GM20000 (cell line): ENCODE results near the gene PRND.
A peak's percentile ranks its signal among the peaks of the same experiment; 100 is the strongest.
"Not testable (repeated sequence)": the region's sequence is repeated elsewhere in the genome, so short reads cannot be mapped to it uniquely, and the experiment has no call there.

Source experiments
- DNase-seq: peaks from one replicate; pipeline ENCODE4 v3.0.0; 2012; ENCODE audit warnings: low spot score
- TF ChIP-seq, protein P1 (sequence below): IDR thresholded peaks from 2 replicates; pipeline ENCODE4 v1.5.1; 2012; ENCODE audit warnings: mild to moderate bottlenecking, control low read depth; ENCODE audit errors: extremely low read depth, missing control alignments

Gene PRND

DNA sequence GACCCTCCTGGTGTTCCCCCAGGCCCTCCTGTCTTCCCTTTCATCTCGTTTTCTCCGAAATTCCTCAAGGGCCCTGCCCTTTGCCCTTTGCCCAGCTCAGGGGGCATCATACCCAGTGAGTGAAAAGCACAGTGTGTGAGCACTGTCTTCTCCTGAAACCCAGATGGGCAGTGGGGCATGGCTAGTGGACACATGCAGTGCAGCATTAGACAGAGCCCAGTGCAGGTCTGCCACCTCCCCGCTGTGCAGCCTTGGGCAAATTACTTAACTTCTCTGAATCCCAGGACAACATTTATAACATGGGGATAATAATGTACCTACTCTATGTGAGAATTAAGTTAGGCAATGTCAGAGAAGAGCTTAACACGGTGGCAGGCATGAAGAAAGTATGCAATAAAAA lies 1.3 kb downstream of the PRND start:
- TF ChIP-seq, protein P1, sequence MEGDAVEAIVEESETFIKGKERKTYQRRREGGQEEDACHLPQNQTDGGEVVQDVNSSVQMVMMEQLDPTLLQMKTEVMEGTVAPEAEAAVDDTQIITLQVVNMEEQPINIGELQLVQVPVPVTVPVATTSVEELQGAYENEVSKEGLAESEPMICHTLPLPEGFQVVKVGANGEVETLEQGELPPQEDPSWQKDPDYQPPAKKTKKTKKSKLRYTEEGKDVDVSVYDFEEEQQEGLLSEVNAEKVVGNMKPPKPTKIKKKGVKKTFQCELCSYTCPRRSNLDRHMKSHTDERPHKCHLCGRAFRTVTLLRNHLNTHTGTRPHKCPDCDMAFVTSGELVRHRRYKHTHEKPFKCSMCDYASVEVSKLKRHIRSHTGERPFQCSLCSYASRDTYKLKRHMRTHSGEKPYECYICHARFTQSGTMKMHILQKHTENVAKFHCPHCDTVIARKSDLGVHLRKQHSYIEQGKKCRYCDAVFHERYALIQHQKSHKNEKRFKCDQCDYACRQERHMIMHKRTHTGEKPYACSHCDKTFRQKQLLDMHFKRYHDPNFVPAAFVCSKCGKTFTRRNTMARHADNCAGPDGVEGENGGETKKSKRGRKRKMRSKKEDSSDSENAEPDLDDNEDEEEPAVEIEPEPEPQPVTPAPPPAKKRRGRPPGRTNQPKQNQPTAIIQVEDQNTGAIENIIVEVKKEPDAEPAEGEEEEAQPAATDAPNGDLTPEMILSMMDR, result no peak
- DNase-seq, result no peak

DNA sequence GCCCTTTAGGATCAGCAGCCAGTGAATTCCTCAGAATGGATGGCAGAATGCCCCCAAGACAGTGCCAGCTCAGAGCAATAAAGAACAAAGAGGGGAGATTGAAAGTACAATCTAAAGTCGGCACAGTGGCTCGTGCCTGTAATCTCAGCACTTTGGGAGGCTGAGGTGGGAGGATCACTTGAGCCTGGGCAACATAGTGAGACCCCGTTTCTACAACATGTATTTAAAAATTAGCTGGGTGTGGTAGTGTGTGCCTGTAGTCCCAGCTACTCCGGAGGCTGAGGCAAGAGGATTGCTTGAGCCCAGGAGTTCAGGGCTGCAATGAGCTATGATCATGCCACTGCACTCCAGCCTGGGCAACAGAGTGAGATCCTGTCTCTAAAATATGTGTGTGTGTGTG lies 1.8 kb downstream of the PRND start:
- not testable (repeated sequence) for DNase-seq

DNA sequence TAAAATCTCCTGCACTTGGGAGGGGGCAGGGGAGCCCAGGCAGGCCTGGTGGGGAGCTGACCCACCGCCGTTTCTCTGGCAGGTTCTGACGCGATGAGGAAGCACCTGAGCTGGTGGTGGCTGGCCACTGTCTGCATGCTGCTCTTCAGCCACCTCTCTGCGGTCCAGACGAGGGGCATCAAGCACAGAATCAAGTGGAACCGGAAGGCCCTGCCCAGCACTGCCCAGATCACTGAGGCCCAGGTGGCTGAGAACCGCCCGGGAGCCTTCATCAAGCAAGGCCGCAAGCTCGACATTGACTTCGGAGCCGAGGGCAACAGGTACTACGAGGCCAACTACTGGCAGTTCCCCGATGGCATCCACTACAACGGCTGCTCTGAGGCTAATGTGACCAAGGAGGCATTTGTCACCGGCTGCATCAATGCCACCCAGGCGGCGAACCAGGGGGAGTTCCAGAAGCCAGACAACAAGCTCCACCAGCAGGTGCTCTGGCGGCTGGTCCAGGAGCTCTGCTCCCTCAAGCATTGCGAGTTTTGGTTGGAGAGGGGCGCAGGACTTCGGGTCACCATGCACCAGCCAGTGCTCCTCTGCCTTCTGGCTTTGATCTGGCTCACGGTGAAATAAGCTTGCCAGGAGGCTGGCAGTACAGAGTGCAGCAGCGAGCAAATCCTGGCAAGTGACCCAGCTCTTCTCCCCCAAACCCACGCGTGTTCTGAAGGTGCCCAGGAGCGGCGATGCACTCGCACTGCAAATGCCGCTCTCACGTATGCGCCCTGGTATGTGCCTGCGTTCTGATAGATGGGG lies 3.0 kb downstream of the PRND start:
- DNase-seq, result no peak
- TF ChIP-seq, protein P1, result no peak

DNA sequence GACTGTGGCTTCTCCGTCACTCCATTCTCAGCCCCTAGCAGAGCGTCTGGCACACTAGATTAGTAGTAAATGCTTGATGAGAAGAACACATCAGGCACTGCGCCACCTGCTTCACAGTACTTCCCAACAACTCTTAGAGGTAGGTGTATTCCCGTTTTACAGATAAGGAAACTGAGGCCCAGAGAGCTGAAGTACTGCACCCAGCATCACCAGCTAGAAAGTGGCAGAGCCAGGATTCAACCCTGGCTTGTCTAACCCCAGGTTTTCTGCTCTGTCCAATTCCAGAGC lies 3.5 kb downstream of the PRND start:
- TF ChIP-seq, protein P1, result no peak
- no peak for DNase-seq

DNA sequence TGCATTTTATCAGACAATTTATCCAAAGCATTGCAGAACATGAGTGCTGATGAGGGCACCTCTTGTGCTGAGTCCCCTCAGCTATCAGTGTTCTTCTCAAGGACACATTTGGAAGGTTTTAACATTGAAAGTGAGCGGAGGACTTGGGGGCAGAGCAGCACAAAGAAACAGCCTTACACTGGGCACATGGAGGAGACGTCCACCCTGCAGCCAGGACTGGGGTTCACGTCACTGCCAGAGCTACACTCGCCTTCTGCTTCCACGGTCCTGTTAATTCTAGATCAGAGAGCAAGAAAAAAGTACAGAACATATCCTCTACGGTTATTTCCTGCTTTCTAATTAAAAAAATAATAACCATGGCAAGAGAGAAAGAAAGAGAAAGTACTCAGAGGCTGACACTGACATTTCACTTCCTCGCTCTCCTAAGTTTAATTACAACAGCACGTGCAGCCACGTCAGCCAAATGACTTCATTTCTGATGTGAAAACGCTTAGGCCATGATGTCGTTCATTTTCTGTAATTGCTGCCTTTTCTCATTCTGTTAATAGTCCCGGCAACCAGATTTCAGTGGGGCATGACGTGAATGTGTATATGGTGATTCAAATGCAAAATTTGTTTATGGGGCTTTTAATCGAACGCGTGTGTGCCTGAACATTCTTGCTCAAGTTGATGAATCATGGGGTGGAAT lies 5.1 kb downstream of the PRND start:
- peak; percentile 48 for DNase-seq
- TF ChIP-seq, protein P1, result no peak

DNA sequence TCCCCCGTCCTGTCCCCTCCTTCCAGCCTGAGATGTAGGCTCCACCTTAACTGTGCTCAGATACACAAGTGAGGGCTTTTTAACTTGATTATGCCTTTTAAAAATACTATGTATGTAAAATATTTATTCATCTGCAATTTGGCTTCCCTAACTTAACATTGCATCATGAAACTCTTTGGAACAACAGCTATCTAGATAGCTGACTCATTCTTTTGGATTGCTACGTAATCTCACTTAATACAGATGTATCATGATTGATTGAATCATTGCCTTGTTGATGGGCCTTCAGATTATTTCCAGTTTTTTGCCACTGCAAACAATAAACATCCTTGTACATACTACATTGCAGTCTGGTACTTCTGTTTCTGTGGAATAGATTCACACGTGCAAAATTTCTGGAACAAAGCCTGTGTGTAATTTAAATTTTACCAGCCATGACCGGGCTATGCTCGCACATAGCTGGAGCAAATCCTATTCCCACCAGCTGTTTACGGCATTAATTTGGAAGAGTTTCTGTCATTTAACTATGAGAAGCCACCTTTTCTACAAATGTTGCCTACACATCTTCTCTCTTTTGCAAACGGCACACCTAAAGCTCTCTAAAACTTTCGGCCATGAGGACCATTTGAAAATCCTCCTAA lies 6.5 kb downstream of the PRND start:
- TF ChIP-seq, protein P1, result no peak
- DNase-seq, result no peak

DNA sequence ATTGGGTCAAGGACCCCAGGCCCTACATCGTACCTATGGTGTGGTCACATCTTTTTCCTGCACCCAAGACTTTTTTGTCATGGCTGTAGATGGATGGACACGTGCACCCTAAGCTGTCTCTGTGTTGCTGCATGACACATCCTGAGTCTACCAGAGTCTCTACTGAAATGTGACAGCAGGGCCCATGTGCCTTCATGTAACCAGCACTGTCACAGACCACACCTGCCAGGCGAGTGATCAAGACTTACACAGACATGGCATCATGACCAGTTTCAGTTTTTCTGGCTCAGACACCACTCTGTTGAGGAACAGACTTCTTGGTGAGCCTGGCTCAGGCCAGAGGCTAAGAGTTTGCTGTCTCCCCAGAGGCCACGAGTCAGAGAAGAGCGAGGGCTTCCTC lies 7.6 kb downstream of the PRND start:
- TF ChIP-seq, protein P1, result no peak
- DNase-seq, result no peak
